ENCODE results near the gene CCDC85A.

DNA sequence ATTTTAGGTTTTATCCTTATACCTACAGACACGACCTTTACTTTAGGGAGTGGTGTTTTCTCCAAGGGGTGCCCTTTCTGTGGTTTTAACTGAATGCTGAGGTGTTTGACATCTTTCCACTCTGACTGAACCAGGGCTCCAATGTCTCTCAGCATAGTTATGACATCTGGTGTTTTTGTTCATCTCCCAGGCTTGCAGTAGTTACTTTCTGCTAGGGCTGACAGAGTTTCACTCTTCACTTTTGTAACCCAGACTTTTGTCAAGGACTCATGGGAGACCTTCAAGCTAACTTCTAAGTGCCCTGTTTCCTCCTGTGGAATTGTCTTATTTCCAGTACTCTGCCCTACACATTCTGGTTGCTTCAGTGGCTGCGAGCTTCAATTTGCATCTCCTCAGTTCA is 103.1 kb downstream of the CCDC85A start:
- TF ChIP-seq, protein P1, sequence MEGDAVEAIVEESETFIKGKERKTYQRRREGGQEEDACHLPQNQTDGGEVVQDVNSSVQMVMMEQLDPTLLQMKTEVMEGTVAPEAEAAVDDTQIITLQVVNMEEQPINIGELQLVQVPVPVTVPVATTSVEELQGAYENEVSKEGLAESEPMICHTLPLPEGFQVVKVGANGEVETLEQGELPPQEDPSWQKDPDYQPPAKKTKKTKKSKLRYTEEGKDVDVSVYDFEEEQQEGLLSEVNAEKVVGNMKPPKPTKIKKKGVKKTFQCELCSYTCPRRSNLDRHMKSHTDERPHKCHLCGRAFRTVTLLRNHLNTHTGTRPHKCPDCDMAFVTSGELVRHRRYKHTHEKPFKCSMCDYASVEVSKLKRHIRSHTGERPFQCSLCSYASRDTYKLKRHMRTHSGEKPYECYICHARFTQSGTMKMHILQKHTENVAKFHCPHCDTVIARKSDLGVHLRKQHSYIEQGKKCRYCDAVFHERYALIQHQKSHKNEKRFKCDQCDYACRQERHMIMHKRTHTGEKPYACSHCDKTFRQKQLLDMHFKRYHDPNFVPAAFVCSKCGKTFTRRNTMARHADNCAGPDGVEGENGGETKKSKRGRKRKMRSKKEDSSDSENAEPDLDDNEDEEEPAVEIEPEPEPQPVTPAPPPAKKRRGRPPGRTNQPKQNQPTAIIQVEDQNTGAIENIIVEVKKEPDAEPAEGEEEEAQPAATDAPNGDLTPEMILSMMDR (optimal IDR thresholded peaks at IDR 0.05 in 1 of 3, IDR thresholded peaks at IDR 0.05 in 1 of 3, conservative IDR thresholded peaks at IDR 0.05 in 1 of 3; ENCODE audit: extremely low read depth in 1 of 3, insufficient read depth in 2 of 3, low read length in 3 of 3) = no peak
- no peak for TF ChIP-seq EZH2 (IDR thresholded peaks at IDR 0.05; ENCODE audit: low read length)

Measured in keratinocyte (primary cell).